ENCODE measurements around the gene NUBP2. TPM values are rescaled to one million over a fixed set of nuclear protein-coding genes. Genes with fewer than 3 reads are reported as not detected.

Gene NUBP2
- total RNA-seq, 2 donors from 2014 or later: 41.0 to 48.3 TPM

DNA sequence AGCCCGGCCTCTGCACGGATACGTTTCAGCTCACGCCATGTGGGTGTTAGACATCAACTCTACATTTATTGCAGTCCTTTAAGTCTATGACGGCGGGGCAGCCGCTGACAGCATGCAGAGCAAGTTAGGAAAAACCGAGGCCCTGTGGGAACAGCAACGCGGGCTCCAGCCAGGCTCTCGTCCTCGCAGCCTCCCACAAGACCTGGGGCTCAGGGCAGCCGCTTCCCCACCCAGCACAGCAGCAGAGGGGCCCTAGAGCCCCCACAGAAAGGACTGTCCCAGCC, 6.1 kb upstream of the NUBP2 start:
- H3K36me3 Mint-ChIP-seq: peaks cover 10% of the 10 kb centered on the region in 2 donors
- H3K9me3 Mint-ChIP-seq: no peaks in the 10 kb centered on the region
- peak overlapping the region; percentile 22 to 84 for H3K27ac Mint-ChIP-seq
- ATAC-seq (no peak), DNase-seq (ENCODE audit: low spot score in 2 of 2) (no peak)

DNA sequence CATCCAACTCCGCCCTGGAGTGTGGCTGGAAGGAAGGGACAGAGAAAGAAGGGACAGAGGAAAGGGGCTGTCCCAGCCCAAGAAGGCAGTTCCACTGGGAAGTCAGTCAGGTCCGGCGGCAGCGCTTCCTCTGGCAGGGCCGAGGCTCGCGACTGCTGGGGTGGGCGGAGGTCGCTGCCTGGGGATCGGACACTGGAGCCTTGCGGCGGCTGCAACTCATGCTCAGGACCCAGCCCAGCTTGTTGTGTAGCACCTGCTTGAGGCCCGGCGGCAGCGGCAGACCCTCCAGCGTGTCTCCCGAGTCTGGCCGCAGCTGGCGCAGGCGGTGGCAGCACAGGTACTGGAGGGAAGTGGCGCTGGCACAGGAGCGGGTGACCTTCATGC, 5.8 kb upstream of the NUBP2 start:
- ATAC-seq (no peak), DNase-seq (ENCODE audit: low spot score in 2 of 2) (no peak)
- Mint-ChIP-seq H3K9me3 (no peaks in the 10 kb centered on the region), H3K27ac (peak overlapping the region; percentile 22 to 84), H3K36me3 (peaks cover 6 to 7% of the 10 kb centered on the region in 2 donors)

DNA sequence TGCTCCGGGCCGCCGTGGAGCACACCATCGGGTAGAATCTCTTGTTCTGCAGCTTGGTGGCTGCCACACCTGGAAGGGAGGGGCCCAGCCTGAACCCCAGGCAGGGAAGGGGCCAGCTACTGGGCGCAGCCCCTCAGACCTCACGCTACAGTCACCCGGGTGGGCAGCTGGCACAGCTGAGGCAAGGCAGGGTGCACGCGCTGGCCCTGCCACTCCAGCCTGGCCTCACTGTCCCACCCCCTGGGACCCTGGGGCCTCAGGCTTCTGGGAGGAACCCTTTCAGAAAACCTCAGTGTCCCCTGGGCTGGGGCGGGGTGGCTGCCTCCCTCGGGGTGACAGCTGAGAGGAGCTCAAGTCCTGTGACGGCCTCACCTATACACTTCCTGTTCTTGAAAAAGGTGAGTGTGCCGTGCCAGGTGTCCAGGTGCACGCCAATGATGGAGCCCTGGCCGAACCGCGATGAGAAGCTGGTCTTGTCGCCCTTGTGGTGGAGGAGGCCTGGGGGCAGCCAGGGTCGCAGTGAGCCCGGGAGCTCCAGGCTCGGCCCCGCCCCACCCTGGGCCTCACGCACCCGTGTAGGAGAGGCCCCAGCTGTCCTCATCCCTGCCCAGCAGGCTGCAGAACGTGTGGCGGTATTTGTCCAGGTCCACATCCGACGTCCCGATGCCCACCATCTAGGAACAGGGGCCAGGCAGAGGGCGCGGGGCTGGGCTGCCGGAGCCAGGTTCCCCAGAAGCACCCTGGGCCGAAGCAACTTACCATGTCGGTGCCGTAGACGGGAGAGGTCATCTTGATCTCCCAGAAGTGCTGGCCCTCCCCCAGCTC, 5.2 kb upstream of the NUBP2 start:
- no peak for ATAC-seq
- H3K27ac Mint-ChIP-seq: no peak overlapping the region
- no peak for DNase-seq (ENCODE audit: low spot score in 2 of 2)
- H3K36me3 Mint-ChIP-seq: peaks cover 0 to under 1% of the 10 kb centered on the region in 2 donors
- no peaks in the 10 kb centered on the region for H3K9me3 Mint-ChIP-seq

DNA sequence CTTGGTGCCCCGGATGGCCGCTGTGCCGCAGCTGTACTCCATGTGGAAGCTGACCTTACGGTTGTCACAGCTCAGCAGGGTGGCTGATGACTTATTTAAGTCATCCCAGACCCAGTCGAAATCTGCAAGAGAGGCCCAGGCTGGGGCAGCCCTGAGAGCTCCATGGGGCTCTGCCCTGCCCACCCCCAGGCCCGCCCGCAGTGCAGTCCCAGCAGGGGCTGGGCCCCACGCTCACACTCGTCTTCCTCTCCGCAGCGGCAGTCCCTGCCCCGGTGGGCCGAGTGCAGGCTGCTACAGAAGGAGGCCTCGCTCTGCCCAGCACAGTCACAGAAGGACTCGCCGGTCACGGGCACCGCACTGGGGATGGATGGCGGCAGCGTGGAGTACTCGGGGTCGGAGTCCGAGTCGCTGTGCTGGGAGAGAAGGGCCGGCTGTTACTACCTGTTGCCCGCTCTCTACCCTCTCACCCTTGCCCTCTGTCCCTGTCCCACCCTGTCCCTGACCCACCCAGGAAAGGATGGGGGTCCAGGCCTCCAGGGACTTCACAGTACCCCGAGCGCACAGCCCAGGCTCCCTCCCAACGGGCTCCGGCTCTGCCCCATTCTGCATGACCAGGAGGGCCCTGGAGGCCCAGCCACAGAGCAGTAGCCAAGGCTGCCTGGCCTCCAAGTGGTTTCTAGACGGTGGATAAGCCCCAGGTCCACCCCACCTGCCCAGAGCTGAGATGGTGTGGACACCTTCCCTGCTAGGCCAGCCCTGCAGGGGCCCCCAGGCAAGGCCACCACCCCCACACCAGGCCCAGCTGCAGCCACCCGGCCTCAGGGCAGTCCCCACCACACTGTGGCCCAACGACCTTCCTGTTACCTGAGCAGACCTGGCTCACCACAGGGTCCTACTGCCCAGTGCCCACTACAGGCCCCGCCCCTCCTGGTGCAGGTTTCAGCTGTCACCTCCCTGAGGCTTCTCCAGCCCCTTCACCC, 4.3 kb upstream of the NUBP2 start:
- H3K27ac Mint-ChIP-seq: peak overlapping the region; percentile 49 to 73
- no peaks in the 10 kb centered on the region for H3K9me3 Mint-ChIP-seq
- H3K36me3 Mint-ChIP-seq: peaks cover 5% of the 10 kb centered on the region in 2 donors
- DNase-seq (ENCODE audit: low spot score in 2 of 2) (no peak), ATAC-seq (no peak)

DNA sequence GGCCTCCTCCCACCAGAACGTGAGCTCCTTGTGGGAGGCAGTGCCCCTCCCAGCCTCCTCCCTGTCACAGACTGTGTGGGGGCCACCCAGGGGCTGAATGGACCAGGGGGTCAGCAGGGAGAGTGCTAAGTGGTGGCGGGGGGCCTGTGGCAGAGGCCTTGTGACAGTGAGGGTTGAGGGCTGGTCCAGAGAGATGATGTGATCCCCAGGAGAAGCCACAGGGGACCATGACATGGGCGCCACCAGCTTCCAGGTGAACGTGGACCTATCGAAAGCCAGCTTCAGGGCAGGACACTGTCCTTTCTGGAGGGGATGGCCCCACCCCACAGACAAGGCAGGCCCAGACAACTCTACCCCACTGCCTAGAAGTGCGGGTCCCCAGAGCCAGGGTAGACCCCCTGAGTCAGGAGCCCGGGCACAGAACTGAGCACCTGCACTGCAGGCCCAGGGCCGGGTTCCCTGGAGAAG, 3.5 kb upstream of the NUBP2 start:
- ATAC-seq (no peak), DNase-seq (ENCODE audit: low spot score in 2 of 2) (no peak)
- no peaks in the 10 kb centered on the region for H3K9me3 Mint-ChIP-seq
- H3K36me3 Mint-ChIP-seq: peaks cover 6% of the 10 kb centered on the region in 2 donors
- H3K27ac Mint-ChIP-seq: peak overlapping the region; percentile 49 to 73

DNA sequence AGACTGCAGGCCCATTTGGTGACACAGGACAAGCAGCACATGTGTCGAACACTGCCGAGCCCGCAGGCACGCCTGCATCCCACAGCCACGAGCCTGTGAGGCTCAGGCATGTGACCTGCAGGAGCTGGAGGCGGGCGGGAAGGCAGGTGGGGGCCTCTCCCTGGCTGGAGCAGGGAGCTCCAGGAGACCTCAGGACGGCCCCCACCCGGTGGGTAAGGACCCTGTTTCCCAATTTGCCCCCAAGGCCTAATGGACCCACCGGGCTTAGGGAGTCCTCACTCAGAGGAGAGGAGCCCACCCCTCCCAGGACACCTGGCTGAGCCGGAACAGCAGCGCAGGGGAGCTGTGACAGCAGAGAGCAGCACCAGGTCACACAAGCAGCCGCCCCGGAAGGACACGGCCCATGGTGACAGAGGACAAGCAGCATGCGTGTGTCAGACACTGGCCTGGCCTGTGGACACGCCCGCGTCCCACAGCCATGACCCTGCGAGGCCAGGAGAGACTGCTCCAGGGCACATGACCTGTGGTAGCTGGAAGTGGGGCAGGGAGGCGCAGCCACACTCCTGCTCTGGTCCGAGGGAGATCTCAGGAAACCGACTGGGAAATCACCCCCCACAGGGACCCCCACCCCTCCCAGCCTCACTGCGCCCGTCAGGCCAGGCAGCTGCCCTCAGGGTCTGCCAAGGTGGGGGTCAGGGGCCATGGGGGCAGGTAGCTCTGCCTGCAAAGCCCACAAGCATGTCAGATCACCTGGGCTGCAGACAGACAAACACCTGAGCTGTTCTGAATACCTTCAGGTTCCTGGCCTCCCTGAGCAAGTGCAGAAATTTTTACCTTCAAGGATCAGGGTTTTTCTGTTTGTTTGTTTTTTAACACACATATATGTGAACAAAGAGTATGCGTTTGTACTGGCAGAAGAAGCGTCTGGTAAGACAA, 2.8 kb upstream of the NUBP2 start:
- no peak for ATAC-seq
- no peak overlapping the region for H3K27ac Mint-ChIP-seq
- H3K36me3 Mint-ChIP-seq: peaks cover 6% of the 10 kb centered on the region in 2 donors
- no peaks in the 10 kb centered on the region for H3K9me3 Mint-ChIP-seq
- no peak for DNase-seq (ENCODE audit: low spot score in 2 of 2)

DNA sequence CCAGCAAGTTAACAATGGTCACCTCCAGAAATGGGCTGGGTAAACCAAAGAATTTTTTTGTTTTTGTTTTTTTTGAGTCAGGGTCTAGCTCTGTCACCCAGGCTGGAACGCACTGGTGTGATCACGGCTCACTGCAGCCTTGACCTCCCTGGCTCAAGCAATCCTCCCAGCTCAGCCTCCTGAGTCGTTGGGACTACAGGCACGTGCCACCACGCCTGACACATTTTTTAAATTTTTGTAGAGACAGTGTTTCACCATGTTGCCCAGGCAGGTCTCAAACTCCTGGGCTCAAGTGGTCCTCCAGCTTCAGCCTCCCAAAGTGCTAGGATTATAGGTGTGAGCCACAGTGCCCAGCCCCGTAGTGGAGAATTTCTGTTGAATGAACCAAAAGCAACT, 2.1 kb upstream of the NUBP2 start:
- Mint-ChIP-seq H3K9me3 (no peaks in the 10 kb centered on the region), H3K36me3 (peaks cover 6% of the 10 kb centered on the region in 2 donors), H3K27ac (peak overlapping the region in 1 of 2 donors; percentile 82)
- DNase-seq (ENCODE audit: low spot score in 2 of 2) (no peak), ATAC-seq (no peak)

DNA sequence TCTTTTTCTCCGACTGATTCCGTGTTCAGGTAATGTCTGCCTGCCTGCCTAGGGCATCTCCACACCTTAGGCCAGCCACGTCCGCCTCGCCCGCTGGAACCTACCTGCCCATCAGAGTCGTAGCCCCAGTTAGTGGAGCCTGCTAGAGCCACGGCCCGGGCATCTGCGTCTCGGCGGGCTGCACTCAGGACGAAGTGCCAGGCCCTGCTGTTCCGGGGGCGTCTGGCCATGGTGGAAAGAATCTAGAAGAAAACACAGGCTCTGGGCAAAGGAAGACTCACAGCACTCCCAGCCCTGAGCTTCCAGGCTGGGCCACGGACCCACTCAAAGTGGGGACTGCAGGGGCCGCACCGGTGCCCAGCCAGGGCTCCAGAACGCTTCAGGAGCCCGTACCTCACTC, 1.5 kb upstream of the NUBP2 start:
- DNase-seq (ENCODE audit: low spot score in 2 of 2) (no peak), ATAC-seq (no peak)
- peaks cover 6% of the 10 kb centered on the region in 2 donors for H3K36me3 Mint-ChIP-seq
- peak overlapping the region; percentile 82 to 91 for H3K27ac Mint-ChIP-seq
- H3K9me3 Mint-ChIP-seq: no peaks in the 10 kb centered on the region

DNA sequence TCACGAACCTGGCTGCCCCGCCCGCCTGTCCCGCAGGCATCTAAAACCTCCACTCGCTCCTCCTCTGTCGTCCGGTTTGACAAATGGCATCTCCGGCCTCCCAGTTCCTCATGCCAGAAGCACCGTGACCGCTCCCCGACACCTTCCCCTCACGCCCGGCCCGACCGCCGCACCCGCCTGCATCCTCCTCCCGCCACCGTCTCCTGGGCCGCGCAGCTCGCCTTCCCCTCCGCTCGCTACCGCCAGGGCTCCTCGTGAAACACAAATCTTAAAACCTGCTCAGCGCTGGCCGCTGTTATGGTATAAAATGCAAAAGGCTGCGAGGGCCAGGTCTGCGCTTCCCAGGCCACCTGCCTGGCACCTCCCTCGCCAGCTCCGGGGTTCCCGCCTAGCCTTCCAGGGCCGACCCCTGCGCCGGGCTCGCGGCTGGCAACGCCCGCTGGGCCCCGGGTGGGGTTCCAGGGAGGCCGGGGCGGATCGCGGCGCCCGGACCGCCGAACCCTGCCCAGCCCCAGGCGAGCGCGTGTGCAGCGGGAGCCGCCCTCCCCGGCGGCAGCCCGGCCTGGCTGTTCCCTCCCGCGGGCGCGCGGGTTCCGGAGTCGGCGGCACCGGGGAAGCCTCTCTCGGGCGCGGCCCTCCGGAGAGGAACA, 877 bp upstream of the NUBP2 start:
- Mint-ChIP-seq H3K36me3 (peaks cover 6% of the 10 kb centered on the region in 2 donors), H3K9me3 (no peaks in the 10 kb centered on the region), H3K27ac (peak overlapping the region; percentile 82 to 91)
- no peak for ATAC-seq
- peak in 1 of 2 donors; percentile 42 for DNase-seq (ENCODE audit: low spot score in 2 of 2)

DNA sequence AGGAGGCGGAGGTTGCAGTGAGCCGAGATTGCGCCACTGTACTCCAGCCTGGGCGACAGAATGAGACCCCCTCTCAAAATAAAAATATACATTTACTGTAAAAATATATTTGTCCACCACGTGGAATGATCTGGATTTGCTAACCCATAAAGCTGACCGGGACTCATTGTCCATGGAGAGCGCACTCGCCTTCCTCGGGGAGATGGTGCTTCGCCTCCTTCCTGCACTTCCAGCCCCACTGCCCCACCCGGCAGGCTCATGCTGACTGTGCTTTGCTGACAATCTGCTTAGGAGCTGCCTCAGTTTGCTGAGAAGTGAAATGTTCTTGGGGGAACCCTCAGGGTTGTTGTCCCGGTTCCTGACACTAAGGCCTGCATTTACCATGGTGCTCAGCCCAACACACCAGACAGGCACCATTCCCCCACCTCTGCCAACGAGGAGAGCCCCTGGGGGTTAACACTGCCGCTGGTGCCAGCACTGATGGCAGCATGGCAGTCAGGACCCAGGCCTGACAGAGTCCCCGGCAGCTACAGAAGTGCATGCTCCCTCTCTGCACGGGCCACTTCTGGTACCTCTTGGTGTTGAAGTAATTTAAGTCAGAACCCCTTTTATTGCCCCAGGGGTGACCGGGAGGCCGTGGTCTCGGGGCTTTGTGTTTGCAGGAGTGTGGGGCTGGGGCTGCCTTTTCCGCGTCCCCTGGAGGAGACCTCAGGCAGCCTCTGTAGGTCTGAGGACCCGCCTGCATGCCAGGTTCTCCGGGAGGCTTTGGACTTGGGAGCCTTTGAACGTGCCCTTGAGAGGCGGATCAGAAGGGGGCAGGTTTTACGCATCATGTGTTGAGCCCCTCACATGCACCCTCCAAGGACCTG, 2.5 kb downstream of the NUBP2 start:
- ATAC-seq: no peak
- DNase-seq (ENCODE audit: low spot score in 2 of 2): no peak
- Mint-ChIP-seq H3K36me3 (peaks cover 6% of the 10 kb centered on the region in 2 donors), H3K9me3 (no peaks in the 10 kb centered on the region), H3K27ac (no peak overlapping the region)

DNA sequence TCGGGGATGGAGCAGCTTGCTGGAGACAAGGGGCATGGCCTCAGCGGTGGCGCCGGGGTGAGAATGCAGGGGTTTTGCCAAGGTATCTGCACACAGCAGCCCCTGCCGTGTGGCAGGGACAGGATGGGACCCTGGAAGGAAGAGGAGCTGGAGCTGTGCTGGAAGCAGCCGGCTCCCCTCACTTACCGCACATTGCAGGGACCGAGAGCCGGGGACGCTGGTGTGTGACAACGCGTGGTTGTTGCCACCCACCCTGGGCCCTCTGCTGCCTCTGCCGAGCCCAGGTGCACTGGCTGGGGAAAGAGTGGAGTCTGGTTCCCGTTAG, 3.0 kb downstream of the NUBP2 start:
- Mint-ChIP-seq H3K36me3 (peaks cover 6% of the 10 kb centered on the region in 2 donors), H3K9me3 (no peaks in the 10 kb centered on the region), H3K27ac (no peak overlapping the region)
- ATAC-seq (no peak), DNase-seq (ENCODE audit: low spot score in 2 of 2) (no peak)

DNA sequence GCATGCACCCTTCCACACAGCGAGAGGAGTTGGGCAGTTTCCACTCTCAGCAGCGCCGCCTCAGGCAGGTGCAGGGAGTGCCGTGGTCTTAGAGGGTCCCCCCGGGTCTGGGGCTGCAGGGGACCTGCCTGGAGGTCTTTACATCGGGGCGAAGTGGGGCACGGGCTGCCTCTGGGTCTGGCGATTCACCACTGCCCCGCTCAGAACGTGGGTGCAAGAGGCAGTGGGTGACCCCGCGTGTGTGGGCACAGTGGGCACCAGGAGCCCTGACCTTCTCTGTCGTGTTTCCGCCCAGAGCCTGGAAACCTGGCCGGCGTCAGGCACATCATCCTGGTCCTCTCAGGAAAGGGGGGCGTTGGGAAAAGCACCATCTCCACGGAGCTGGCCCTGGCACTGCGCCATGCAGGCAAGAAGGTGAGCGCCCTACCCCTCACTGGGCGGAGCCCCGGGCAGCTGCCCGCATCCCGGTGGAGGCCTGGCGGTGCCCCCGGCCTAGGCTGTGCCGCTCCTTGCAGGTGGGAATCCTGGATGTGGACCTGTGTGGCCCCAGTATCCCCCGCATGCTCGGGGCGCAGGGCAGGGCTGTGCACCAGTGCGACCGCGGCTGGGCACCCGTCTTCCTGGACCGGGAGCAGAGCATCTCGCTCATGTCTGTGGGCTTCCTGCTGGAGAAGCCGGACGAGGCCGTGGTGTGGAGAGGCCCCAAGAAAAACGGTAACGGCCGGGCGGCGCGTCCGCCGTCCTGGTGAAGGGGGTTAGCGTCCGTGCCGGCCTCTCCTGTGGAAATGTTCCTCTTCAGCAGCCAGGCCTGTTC, 3.7 kb downstream of the NUBP2 start:
- peaks cover 6% of the 10 kb centered on the region in 2 donors for H3K36me3 Mint-ChIP-seq
- no peak overlapping the region for H3K27ac Mint-ChIP-seq
- DNase-seq (ENCODE audit: low spot score in 2 of 2) (peak in 1 of 2 donors; percentile 3), ATAC-seq (no peak)
- no peaks in the 10 kb centered on the region for H3K9me3 Mint-ChIP-seq

DNA sequence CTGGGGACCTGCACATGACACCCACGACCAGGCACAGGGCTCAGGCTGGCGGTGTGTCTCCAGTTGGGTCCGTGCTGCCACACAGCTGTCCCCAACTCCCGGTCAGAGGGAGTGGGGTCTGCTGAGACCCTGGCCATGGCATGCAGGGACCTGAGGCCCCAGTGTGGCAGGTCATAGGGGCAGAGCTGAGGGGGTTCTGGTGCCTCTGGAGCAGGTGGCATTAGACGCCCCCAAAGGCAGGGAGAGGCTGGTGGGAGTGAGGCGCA, 4.2 kb downstream of the NUBP2 start:
- Mint-ChIP-seq H3K27ac (no peak overlapping the region), H3K36me3 (peaks cover 6% of the 10 kb centered on the region in 2 donors), H3K9me3 (no peaks in the 10 kb centered on the region)
- ATAC-seq (no peak), DNase-seq (ENCODE audit: low spot score in 2 of 2) (no peak)

DNA sequence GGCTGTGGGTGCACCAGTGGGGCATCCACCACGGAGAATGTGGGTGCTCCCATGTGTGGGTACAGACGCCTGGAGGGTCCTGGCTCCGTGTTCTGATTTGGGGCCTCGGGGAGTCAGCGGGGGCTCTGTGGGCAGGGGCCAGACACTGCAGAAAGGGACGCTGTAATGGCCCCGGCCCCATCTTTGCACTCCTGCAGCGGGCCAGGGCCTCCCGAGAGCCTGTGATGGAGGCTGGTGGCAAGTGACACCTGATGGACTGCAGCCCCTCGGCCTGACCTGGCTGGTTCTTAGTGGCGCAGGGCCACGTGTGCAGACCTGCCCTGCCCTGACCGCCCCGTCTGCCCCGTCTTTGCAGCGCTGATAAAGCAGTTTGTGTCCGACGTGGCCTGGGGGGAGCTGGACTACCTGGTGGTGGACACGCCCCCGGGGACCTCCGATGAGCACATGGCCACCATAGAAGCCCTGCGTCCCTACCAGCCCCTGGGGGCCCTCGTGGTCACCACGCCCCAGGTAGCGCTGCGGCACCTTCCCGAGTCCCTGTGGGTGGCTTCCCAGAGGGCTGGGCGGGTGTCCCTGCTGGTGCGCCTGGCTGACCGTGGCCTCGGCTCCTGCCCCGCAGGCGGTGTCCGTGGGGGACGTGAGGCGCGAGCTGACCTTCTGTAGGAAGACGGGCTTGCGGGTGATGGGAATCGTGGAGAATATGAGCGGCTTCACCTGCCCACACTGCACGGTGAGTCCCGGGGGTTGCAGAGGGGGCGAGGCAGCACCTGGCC, 4.7 kb downstream of the NUBP2 start:
- Mint-ChIP-seq H3K36me3 (peaks cover 6% of the 10 kb centered on the region in 2 donors), H3K27ac (no peak overlapping the region), H3K9me3 (no peaks in the 10 kb centered on the region)
- DNase-seq (ENCODE audit: low spot score in 2 of 2): peak in 1 of 2 donors; percentile 2
- no peak for ATAC-seq

All from activated naive CD4-positive, alpha-beta T cell treated with anti-CD3 and anti-CD28 coated beads, Interleukin-2, amount 50 U/mL, for 72 hours (primary cell).